Astrocyte (in vitro differentiated cells and primary cell): ENCODE measurements around the gene DSG2.

Experiments used
- EZH2 ChIP-seq: IDR thresholded peaks from 2 replicates; pipeline ENCODE4 v1.6.1; 2012; ENCODE audit warnings: mild to moderate bottlenecking, low read length, inconsistent platforms; ENCODE audit not compliant: insufficient read depth
- TF ChIP-seq, protein P1 (sequence below): IDR thresholded peaks from 2 replicates; pipeline ENCODE4 v1.5.1; 2011; ENCODE audit warnings: low read depth, mild to moderate bottlenecking, inconsistent platforms, low read length, moderate library complexity; ENCODE audit not compliant: insufficient read depth

- TF ChIP-seq, protein P1, sequence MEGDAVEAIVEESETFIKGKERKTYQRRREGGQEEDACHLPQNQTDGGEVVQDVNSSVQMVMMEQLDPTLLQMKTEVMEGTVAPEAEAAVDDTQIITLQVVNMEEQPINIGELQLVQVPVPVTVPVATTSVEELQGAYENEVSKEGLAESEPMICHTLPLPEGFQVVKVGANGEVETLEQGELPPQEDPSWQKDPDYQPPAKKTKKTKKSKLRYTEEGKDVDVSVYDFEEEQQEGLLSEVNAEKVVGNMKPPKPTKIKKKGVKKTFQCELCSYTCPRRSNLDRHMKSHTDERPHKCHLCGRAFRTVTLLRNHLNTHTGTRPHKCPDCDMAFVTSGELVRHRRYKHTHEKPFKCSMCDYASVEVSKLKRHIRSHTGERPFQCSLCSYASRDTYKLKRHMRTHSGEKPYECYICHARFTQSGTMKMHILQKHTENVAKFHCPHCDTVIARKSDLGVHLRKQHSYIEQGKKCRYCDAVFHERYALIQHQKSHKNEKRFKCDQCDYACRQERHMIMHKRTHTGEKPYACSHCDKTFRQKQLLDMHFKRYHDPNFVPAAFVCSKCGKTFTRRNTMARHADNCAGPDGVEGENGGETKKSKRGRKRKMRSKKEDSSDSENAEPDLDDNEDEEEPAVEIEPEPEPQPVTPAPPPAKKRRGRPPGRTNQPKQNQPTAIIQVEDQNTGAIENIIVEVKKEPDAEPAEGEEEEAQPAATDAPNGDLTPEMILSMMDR: no peak
- TF ChIP-seq EZH2: no peak
Measured at GRCh38 chr18:31526374-31526773, 28.4 kb downstream of the DSG2 start.
